Keratinocyte (primary cell): ENCODE measurements around the gene RBM8A. TPM values are rescaled to one million over a fixed set of nuclear protein-coding genes. Genes with fewer than 3 reads are reported as not detected.

Experiments
- DNase-seq: peaks from one replicate; pipeline ENCODE4 v3.0.0-alpha.2; 2011; ENCODE audit warnings: low read depth, missing footprints, low spot score
- FAIRE-seq: peaks from 2 replicates; lab custom pipeline; 2011; peaks lifted over from hg19 to GRCh38; lab: Jason Lieb, UNC
- H2AFZ ChIP-seq: 2 replicates; pipeline ENCODE4 v1.6.0; 2012; ENCODE audit warnings: low read length, control low read depth, inconsistent platforms; ENCODE audit not compliant: control insufficient read depth
- H3K27ac ChIP-seq: 2 replicates; pipeline ENCODE4 v1.5.1; 2011; ENCODE audit warnings: low read length; ENCODE audit not compliant: control insufficient read depth, insufficient read depth
- H3K27me3 ChIP-seq: 3 replicates; pipeline ENCODE4 v1.6.0; 2011; ENCODE audit warnings: low read length; ENCODE audit not compliant: control insufficient read depth, insufficient read depth; ENCODE audit errors: extremely low read depth
- H3K36me3 ChIP-seq, 2 experiments: 2 replicates in 1 of 2; 3 replicates in 1 of 2; pipeline ENCODE4 v1.5.1; 2011; ENCODE audit warnings: low read length in 2 of 2, mild to moderate bottlenecking in 1 of 2; ENCODE audit not compliant: control insufficient read depth in 2 of 2, insufficient read depth in 2 of 2; ENCODE audit errors: extremely low read depth in 1 of 2
- H3K4me1 ChIP-seq: 3 replicates; pipeline ENCODE4 v1.5.1; 2011; ENCODE audit warnings: low read length; ENCODE audit not compliant: control insufficient read depth, insufficient read depth; ENCODE audit errors: extremely low read depth
- H3K4me2 ChIP-seq: 3 replicates; pipeline ENCODE4 v1.6.0; 2011; ENCODE audit warnings: low read depth, low read length; ENCODE audit not compliant: control insufficient read depth, insufficient read depth; ENCODE audit errors: extremely low read depth
- H3K4me3 ChIP-seq, 3 experiments: fragments of 200-600 bp in 1 of 3; sonication (generic) in 1 of 3; 2 replicates in 2 of 3; 3 replicates in 1 of 3; pipeline ENCODE4 v1.5.1; 2011 to 2016; ENCODE audit warnings: low read length in 3 of 3, mild to moderate bottlenecking in 3 of 3, control low read depth in 2 of 3, inconsistent platforms in 1 of 3, low read depth in 1 of 3, mixed read lengths in 1 of 3, mixed run types in 1 of 3, moderate library complexity in 1 of 3; ENCODE audit not compliant: control insufficient read depth in 2 of 3, insufficient read depth in 2 of 3; ENCODE audit errors: extremely low read depth in 1 of 3
- H3K79me2 ChIP-seq: 2 replicates; pipeline ENCODE4 v1.6.0; 2012; ENCODE audit warnings: low read length; ENCODE audit not compliant: control insufficient read depth, insufficient read depth
- H3K9ac ChIP-seq: 3 replicates; pipeline ENCODE4 v1.6.0; 2011; ENCODE audit warnings: low read length; ENCODE audit not compliant: control insufficient read depth, insufficient read depth; ENCODE audit errors: extremely low read depth
- H3K9me1 ChIP-seq: 3 replicates; pipeline ENCODE4 v1.6.0; 2011; ENCODE audit warnings: low read length; ENCODE audit not compliant: control insufficient read depth, insufficient read depth; ENCODE audit errors: extremely low read depth
- H3K9me3 ChIP-seq: 2 replicates; pipeline ENCODE4 v1.5.1; 2012; ENCODE audit warnings: low read depth, low read length; ENCODE audit not compliant: control insufficient read depth
- H4K20me1 ChIP-seq: 3 replicates; pipeline ENCODE4 v1.6.0; 2011; ENCODE audit warnings: low read length; ENCODE audit not compliant: control insufficient read depth, insufficient read depth; ENCODE audit errors: extremely low read depth
- EZH2 ChIP-seq: IDR thresholded peaks from one replicate; pipeline ENCODE4 v1.6.1; 2012; ENCODE audit warnings: inconsistent platforms, mild to moderate bottlenecking, low read length, moderate library complexity
- dilution Hi-C: fragments of 300-500 bp; cut with MboI; formaldehyde crosslinking; loops from one replicate; pipeline ENCODE4 v1.7.0; 2020; ENCODE audit warnings: low sequenced_read_pairs; ENCODE audit not compliant: extremely low pct_ligation_motif_present
- polyA plus RNA-seq, 5 experiments: library from polyadenylated mRNA; depleted of rRNA in 3 of 5; stranded (reverse) in 3 of 5; stranded (forward) in 1 of 5; unstranded in 1 of 5; fragments of >200 nt; gene quantifications; 1 replicate in 1 of 5; 2 replicates in 3 of 5; 3 replicates in 1 of 5; pipeline versions ENCODE4 v1.2.1 to v1.2.3, GENCODE V29; 2011 to 2012; ENCODE audit warnings: missing spikeins in 2 of 5, low read depth in 1 of 5, low replicate concordance in 1 of 5
- TF ChIP-seq, protein P1 (sequence below), 3 experiments: IDR thresholded peaks in 1 of 3; conservative IDR thresholded peaks in 1 of 3; optimal IDR thresholded peaks in 1 of 3; 2 replicates in 2 of 3; 3 replicates in 1 of 3; pipeline versions ENCODE3 to v1.5.1; 2011; ENCODE audit warnings: low read length in 3 of 3, mild to moderate bottlenecking in 3 of 3, moderate library complexity in 2 of 3, control low read depth in 1 of 3, inconsistent platforms in 1 of 3; ENCODE audit not compliant: insufficient read depth in 2 of 3; ENCODE audit errors: extremely low read depth in 1 of 3

Gene RBM8A
- polyA plus RNA-seq, 1 donor (not counting 4 experiments of a cell fraction or from before 2014, with no cell fraction given), result 209 TPM

DNA sequence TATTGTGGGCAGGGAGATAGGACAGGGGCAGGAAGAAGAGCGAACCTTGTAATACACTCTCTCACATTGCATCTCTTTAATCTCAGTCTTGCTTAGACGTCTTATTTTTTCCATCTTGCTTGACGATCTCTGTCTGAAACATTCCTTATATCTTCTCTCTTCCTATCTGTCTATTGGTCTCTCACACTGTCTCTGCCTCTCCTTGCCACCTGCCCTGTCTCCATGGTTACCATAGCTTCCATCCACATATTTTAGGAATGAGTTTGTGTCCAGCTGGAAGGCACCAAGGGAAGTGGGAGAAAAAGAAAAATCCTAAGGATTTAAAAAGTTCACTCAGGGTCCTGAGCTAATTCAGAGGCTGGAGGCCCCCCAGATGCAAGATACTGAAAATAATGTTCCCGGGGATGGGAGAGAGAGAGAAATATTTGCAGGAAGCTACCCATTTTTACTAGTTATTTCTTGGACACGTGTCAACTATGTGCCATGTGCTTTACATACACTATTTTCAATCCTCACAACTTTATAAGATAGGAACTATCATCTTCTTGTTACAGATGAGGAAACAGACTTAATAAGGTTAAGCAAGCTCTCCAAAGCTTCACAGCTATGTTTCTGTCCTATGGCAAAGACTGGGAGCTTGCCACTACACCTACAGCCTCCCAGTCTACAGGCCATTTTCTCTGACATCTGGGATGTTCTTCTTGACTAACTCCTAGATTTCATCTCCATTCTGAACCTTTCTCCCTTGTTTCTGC, 36.2 kb upstream of the RBM8A start:
- Histone ChIP-seq H3K36me3 (no peaks in the 10 kb centered on the region), H3K4me2 (peak overlapping the region; percentile 92), H2AFZ (no peak overlapping the region), H3K4me1 (peaks cover 36% of the 10 kb centered on the region), H4K20me1 (no peaks in the 10 kb centered on the region), H3K9me3 (no peaks in the 10 kb centered on the region), H3K9ac (peak overlapping the region; percentile 79), H3K27me3 (peaks cover 2% of the 10 kb centered on the region), H3K79me2 (no peaks in the 10 kb centered on the region), H3K4me3 (peak overlapping the region; percentile 57 to 82 (median 77)), H3K9me1 (no peaks in the 10 kb centered on the region), H3K27ac (peak overlapping the region; percentile 66)
- peak; percentile 17 for FAIRE-seq
- dilution Hi-C loops, result no loop called here
- DNase-seq, result no peak
- TF ChIP-seq EZH2, result no peak
- TF ChIP-seq, protein P1, sequence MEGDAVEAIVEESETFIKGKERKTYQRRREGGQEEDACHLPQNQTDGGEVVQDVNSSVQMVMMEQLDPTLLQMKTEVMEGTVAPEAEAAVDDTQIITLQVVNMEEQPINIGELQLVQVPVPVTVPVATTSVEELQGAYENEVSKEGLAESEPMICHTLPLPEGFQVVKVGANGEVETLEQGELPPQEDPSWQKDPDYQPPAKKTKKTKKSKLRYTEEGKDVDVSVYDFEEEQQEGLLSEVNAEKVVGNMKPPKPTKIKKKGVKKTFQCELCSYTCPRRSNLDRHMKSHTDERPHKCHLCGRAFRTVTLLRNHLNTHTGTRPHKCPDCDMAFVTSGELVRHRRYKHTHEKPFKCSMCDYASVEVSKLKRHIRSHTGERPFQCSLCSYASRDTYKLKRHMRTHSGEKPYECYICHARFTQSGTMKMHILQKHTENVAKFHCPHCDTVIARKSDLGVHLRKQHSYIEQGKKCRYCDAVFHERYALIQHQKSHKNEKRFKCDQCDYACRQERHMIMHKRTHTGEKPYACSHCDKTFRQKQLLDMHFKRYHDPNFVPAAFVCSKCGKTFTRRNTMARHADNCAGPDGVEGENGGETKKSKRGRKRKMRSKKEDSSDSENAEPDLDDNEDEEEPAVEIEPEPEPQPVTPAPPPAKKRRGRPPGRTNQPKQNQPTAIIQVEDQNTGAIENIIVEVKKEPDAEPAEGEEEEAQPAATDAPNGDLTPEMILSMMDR (optimal IDR thresholded peaks at IDR 0.05 in 1 of 3, IDR thresholded peaks at IDR 0.05 in 1 of 3, conservative IDR thresholded peaks at IDR 0.05 in 1 of 3; ENCODE audit: extremely low read depth in 1 of 3, insufficient read depth in 2 of 3, low read length in 3 of 3), result no peak

DNA sequence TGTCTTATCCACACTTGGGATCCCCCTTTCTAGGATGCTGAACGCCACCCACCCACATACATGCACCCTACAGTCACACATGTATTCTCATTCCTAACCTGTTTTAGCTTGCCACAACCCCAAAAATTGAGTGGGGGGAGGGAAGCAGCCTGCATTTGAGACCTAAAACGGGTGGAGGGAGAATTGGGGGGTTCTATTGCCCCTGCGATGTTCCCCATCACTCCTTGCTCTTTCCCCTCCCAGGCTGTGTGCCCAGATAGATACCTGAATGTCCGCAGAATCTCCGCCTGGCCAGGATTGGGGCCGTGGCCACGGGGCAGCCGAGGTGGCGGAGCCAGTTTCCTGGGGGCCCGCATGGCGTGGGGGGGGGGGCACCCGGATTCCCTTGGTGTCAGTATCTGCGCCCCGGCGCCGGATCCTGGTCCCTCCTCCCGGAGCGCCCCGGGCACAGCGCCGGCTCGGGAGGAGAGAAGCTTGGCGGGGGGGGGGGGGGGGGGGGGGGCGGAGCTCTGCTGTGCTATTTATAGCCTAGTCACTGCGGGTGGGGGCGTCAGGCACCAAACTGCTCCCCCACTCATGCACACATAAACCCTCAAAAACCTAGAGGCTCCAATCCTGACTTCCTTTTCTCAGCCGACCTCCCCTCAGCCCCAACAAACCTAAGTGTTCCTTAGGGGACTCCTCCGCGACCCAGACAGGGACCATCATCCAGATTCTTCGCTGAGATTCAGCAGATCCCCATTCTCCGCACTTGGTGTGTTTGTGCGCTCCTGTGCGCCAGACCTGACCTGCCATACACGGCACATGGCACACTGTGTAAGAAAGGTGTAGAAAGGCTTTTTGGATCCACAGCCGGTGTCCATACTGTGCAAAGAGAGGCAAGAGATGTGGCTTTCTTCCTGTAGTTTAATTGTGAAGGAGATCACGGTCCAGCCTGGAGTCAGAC, 35.1 kb upstream of the RBM8A start:
- dilution Hi-C loops, result no loop called here
- Histone ChIP-seq H3K4me3 (peak overlapping the region; percentile 32 to 75 (median 58)), H3K9me1 (no peaks in the 10 kb centered on the region), H3K4me2 (peak overlapping the region; percentile 92), H3K4me1 (peaks cover 40% of the 10 kb centered on the region), H3K9ac (peak overlapping the region; percentile 11), H3K9me3 (no peaks in the 10 kb centered on the region), H3K27me3 (peaks cover 2% of the 10 kb centered on the region), H3K27ac (no peak overlapping the region), H4K20me1 (no peaks in the 10 kb centered on the region), H3K36me3 (no peaks in the 10 kb centered on the region), H2AFZ (peak overlapping the region; percentile 81), H3K79me2 (no peaks in the 10 kb centered on the region)
- FAIRE-seq (no peak), DNase-seq (no peak)
- no peak for TF ChIP-seq EZH2
- TF ChIP-seq, protein P1 (optimal IDR thresholded peaks at IDR 0.05 in 1 of 3, IDR thresholded peaks at IDR 0.05 in 1 of 3, conservative IDR thresholded peaks at IDR 0.05 in 1 of 3; ENCODE audit: extremely low read depth in 1 of 3, insufficient read depth in 2 of 3, low read length in 3 of 3), result no peak
